ENCODE measurements around the gene NSD1.
"Not testable (repeated sequence)": the region's sequence is repeated elsewhere in the genome, so short reads cannot be mapped to it uniquely, and the experiment has no call there.

The NSD1 gene

GRCh38 chr5:177232358-177232757 lies 98.8 kb downstream of the NSD1 start:
- Histone ChIP-seq H3K27me3 (ENCODE audit: control insufficient read depth in 1 of 2, insufficient read depth in 2 of 2, low read length in 2 of 2) (no peaks in the 10 kb centered on the region), H3K27ac (ENCODE audit: low read length) (no peak overlapping the region), H3K9ac (ENCODE audit: low read length in 2 of 2) (no peak overlapping the region), H3K4me3 (ENCODE audit: low read length in 2 of 2) (no peak overlapping the region), H3K9me3 (ENCODE audit: control insufficient read depth in 2 of 2, low read length in 2 of 2) (no peaks in the 10 kb centered on the region), H3K36me3 (ENCODE audit: control insufficient read depth in 2 of 2, insufficient read depth in 2 of 2, low read length in 2 of 2) (peaks cover 3 to 9% of the 10 kb centered on the region in 2 donors), H3K4me1 (ENCODE audit: control insufficient read depth, insufficient read depth, low read length) (no peaks in the 10 kb centered on the region)

- Histone ChIP-seq H3K36me3 (ENCODE audit: control insufficient read depth in 2 of 2, insufficient read depth in 2 of 2, low read length in 2 of 2) (peaks cover 3 to 12% of the 10 kb centered on the region in 2 donors), H3K27me3 (ENCODE audit: control insufficient read depth in 1 of 2, insufficient read depth in 2 of 2, low read length in 2 of 2) (no peaks in the 10 kb centered on the region), H3K9ac (ENCODE audit: low read length in 2 of 2) (no peak overlapping the region), H3K4me3 (ENCODE audit: low read length in 2 of 2) (no peak overlapping the region), H3K4me1 (ENCODE audit: control insufficient read depth, insufficient read depth, low read length) (no peaks in the 10 kb centered on the region), H3K9me3 (ENCODE audit: control insufficient read depth in 2 of 2, low read length in 2 of 2) (no peaks in the 10 kb centered on the region), H3K27ac (ENCODE audit: low read length) (no peak overlapping the region)
Observed at GRCh38 chr5:177232761-177233160, 99.2 kb downstream of the NSD1 start.

- Histone ChIP-seq H3K27me3 (ENCODE audit: control insufficient read depth in 1 of 2, insufficient read depth in 2 of 2, low read length in 2 of 2) (no peaks in the 10 kb centered on the region), H3K27ac (ENCODE audit: low read length) (no peak overlapping the region), H3K9me3 (ENCODE audit: control insufficient read depth in 2 of 2, low read length in 2 of 2) (no peaks in the 10 kb centered on the region), H3K4me3 (ENCODE audit: low read length in 2 of 2) (no peak overlapping the region), H3K9ac (ENCODE audit: low read length in 2 of 2) (no peak overlapping the region), H3K4me1 (ENCODE audit: control insufficient read depth, insufficient read depth, low read length) (no peaks in the 10 kb centered on the region), H3K36me3 (ENCODE audit: control insufficient read depth in 2 of 2, insufficient read depth in 2 of 2, low read length in 2 of 2) (peaks cover 6 to 16% of the 10 kb centered on the region in 2 donors)
Observed at GRCh38 chr5:177233206-177233605, 99.6 kb downstream of the NSD1 start.

- H3K4me3 ChIP-seq (ENCODE audit: low read length in 2 of 2) = no peak overlapping the region
- H3K4me1 ChIP-seq (ENCODE audit: control insufficient read depth, insufficient read depth, low read length) = no peaks in the 10 kb centered on the region
- no peak overlapping the region for H3K27ac ChIP-seq (ENCODE audit: low read length)
- no peaks in the 10 kb centered on the region for H3K27me3 ChIP-seq (ENCODE audit: control insufficient read depth in 1 of 2, insufficient read depth in 2 of 2, low read length in 2 of 2)
- no peak overlapping the region for H3K9ac ChIP-seq (ENCODE audit: low read length in 2 of 2)
- H3K9me3 ChIP-seq (ENCODE audit: control insufficient read depth in 2 of 2, low read length in 2 of 2) = no peaks in the 10 kb centered on the region
- H3K36me3 ChIP-seq (ENCODE audit: control insufficient read depth in 2 of 2, insufficient read depth in 2 of 2, low read length in 2 of 2) = peaks cover 9 to 22% of the 10 kb centered on the region in 2 donors
Observed at GRCh38 chr5:177233802-177234201, 100.2 kb downstream of the NSD1 start.

GRCh38 chr5:177234841-177235240 lies 101.3 kb downstream of the NSD1 start:
- no peak overlapping the region for H3K27ac ChIP-seq (ENCODE audit: low read length)
- peaks cover 9 to 32% of the 10 kb centered on the region in 2 donors for H3K36me3 ChIP-seq (ENCODE audit: control insufficient read depth in 2 of 2, insufficient read depth in 2 of 2, low read length in 2 of 2)
- H3K9me3 ChIP-seq (ENCODE audit: control insufficient read depth in 2 of 2, low read length in 2 of 2) = no peaks in the 10 kb centered on the region
- no peak overlapping the region for H3K4me3 ChIP-seq (ENCODE audit: low read length in 2 of 2)
- H3K27me3 ChIP-seq (ENCODE audit: control insufficient read depth in 1 of 2, insufficient read depth in 2 of 2, low read length in 2 of 2) = no peaks in the 10 kb centered on the region
- H3K4me1 ChIP-seq (ENCODE audit: control insufficient read depth, insufficient read depth, low read length) = no peaks in the 10 kb centered on the region
- H3K9ac ChIP-seq (ENCODE audit: low read length in 2 of 2) = no peak overlapping the region

- no peaks in the 10 kb centered on the region for H3K9me3 ChIP-seq (ENCODE audit: control insufficient read depth in 2 of 2, low read length in 2 of 2)
- no peak overlapping the region for H3K9ac ChIP-seq (ENCODE audit: low read length in 2 of 2)
- H3K4me1 ChIP-seq (ENCODE audit: control insufficient read depth, insufficient read depth, low read length) = no peaks in the 10 kb centered on the region
- peaks cover 16 to 38% of the 10 kb centered on the region in 2 donors for H3K36me3 ChIP-seq (ENCODE audit: control insufficient read depth in 2 of 2, insufficient read depth in 2 of 2, low read length in 2 of 2)
- no peaks in the 10 kb centered on the region for H3K27me3 ChIP-seq (ENCODE audit: control insufficient read depth in 1 of 2, insufficient read depth in 2 of 2, low read length in 2 of 2)
- H3K4me3 ChIP-seq (ENCODE audit: low read length in 2 of 2) = no peak overlapping the region
- H3K27ac ChIP-seq (ENCODE audit: low read length) = no peak overlapping the region
Observed at GRCh38 chr5:177241768-177242167, 108.2 kb downstream of the NSD1 start.

- Histone ChIP-seq H3K36me3 (ENCODE audit: control insufficient read depth in 2 of 2, insufficient read depth in 2 of 2, low read length in 2 of 2) (peaks cover 19 to 42% of the 10 kb centered on the region in 2 donors), H3K27me3 (ENCODE audit: control insufficient read depth in 1 of 2, insufficient read depth in 2 of 2, low read length in 2 of 2) (no peaks in the 10 kb centered on the region), H3K9ac (ENCODE audit: low read length in 2 of 2) (no peak overlapping the region), H3K4me1 (ENCODE audit: control insufficient read depth, insufficient read depth, low read length) (no peaks in the 10 kb centered on the region), H3K27ac (ENCODE audit: low read length) (no peak overlapping the region), H3K4me3 (ENCODE audit: low read length in 2 of 2) (no peak overlapping the region), H3K9me3 (ENCODE audit: control insufficient read depth in 2 of 2, low read length in 2 of 2) (no peaks in the 10 kb centered on the region)
Observed at GRCh38 chr5:177242304-177242703, 108.7 kb downstream of the NSD1 start.

- no peak overlapping the region for H3K9ac ChIP-seq (ENCODE audit: low read length in 2 of 2)
- H3K27ac ChIP-seq (ENCODE audit: low read length) = no peak overlapping the region
- peaks cover 33 to 42% of the 10 kb centered on the region in 2 donors for H3K36me3 ChIP-seq (ENCODE audit: control insufficient read depth in 2 of 2, insufficient read depth in 2 of 2, low read length in 2 of 2)
- H3K4me1 ChIP-seq (ENCODE audit: control insufficient read depth, insufficient read depth, low read length) = no peaks in the 10 kb centered on the region
- H3K4me3 ChIP-seq (ENCODE audit: low read length in 2 of 2) = no peak overlapping the region
- no peaks in the 10 kb centered on the region for H3K9me3 ChIP-seq (ENCODE audit: control insufficient read depth in 2 of 2, low read length in 2 of 2)
- H3K27me3 ChIP-seq (ENCODE audit: control insufficient read depth in 1 of 2, insufficient read depth in 2 of 2, low read length in 2 of 2) = no peaks in the 10 kb centered on the region
Observed at GRCh38 chr5:177249761-177250537, 116.4 kb downstream of the NSD1 start.

- H3K9ac ChIP-seq (ENCODE audit: low read length in 2 of 2) = no peak overlapping the region
- no peak overlapping the region for H3K4me3 ChIP-seq (ENCODE audit: low read length in 2 of 2)
- H3K27me3 ChIP-seq (ENCODE audit: control insufficient read depth in 1 of 2, insufficient read depth in 2 of 2, low read length in 2 of 2) = no peaks in the 10 kb centered on the region
- H3K4me1 ChIP-seq (ENCODE audit: control insufficient read depth, insufficient read depth, low read length) = no peaks in the 10 kb centered on the region
- H3K36me3 ChIP-seq (ENCODE audit: control insufficient read depth in 2 of 2, insufficient read depth in 2 of 2, low read length in 2 of 2) = peaks cover 22 to 29% of the 10 kb centered on the region in 2 donors
- H3K27ac ChIP-seq (ENCODE audit: low read length) = no peak overlapping the region
- H3K9me3 ChIP-seq (ENCODE audit: control insufficient read depth in 2 of 2, low read length in 2 of 2) = no peaks in the 10 kb centered on the region
Observed at GRCh38 chr5:177253252-177253651, 119.7 kb downstream of the NSD1 start.

- Histone ChIP-seq H3K36me3 (ENCODE audit: control insufficient read depth in 2 of 2, insufficient read depth in 2 of 2, low read length in 2 of 2) (peaks cover 30 to 31% of the 10 kb centered on the region in 2 donors), H3K4me3 (ENCODE audit: low read length in 2 of 2) (no peak overlapping the region), H3K27ac (ENCODE audit: low read length) (no peak overlapping the region), H3K9ac (ENCODE audit: low read length in 2 of 2) (no peak overlapping the region), H3K27me3 (ENCODE audit: control insufficient read depth in 1 of 2, insufficient read depth in 2 of 2, low read length in 2 of 2) (no peaks in the 10 kb centered on the region), H3K4me1 (ENCODE audit: control insufficient read depth, insufficient read depth, low read length) (no peaks in the 10 kb centered on the region), H3K9me3 (ENCODE audit: control insufficient read depth in 2 of 2, low read length in 2 of 2) (no peaks in the 10 kb centered on the region)
Observed at GRCh38 chr5:177256296-177256695, 122.7 kb downstream of the NSD1 start.

GRCh38 chr5:177258711-177259110 lies 125.1 kb downstream of the NSD1 start:
- H3K4me3 ChIP-seq (ENCODE audit: low read length in 2 of 2); H3K9me3 ChIP-seq (ENCODE audit: control insufficient read depth in 2 of 2, low read length in 2 of 2); H3K4me1 ChIP-seq (ENCODE audit: control insufficient read depth, insufficient read depth, low read length); H3K9ac ChIP-seq (ENCODE audit: low read length in 2 of 2); H3K27me3 ChIP-seq (ENCODE audit: control insufficient read depth in 1 of 2, insufficient read depth in 2 of 2, low read length in 2 of 2); H3K27ac ChIP-seq (ENCODE audit: low read length): not testable (repeated sequence)
- H3K36me3 ChIP-seq (ENCODE audit: control insufficient read depth in 2 of 2, insufficient read depth in 2 of 2, low read length in 2 of 2) = peaks cover 25 to 26% of the 10 kb centered on the region in 2 donors
